PFSK-1 (cell line): ENCODE measurements around the gene SERPINE2.

Experiments used
- FOXP2 ChIP-seq: optimal IDR thresholded peaks from 2 replicates; pipeline ENCODE3; 2011; ENCODE audit warnings: borderline replicate concordance, control low read depth, inconsistent platforms; ENCODE audit not compliant: insufficient read depth; ENCODE audit errors: extremely low read length, extremely low read depth
- POLR2AphosphoS5 ChIP-seq: IDR thresholded peaks from 2 replicates; pipeline ENCODE4 v1.6.1; 2012; ENCODE audit warnings: low read depth, mild to moderate bottlenecking, control low read depth, low read length, moderate library complexity
- REST ChIP-seq, 2 experiments: IDR thresholded peaks; 2 replicates each; pipeline versions ENCODE4 v1.6.1 to v1.8.0; 2011 to 2012; ENCODE audit warnings: low read depth in 2 of 2, low read length in 2 of 2, control low read depth in 1 of 2, inconsistent platforms in 1 of 2, mild to moderate bottlenecking in 1 of 2, moderate library complexity in 1 of 2; ENCODE audit not compliant: insufficient read depth in 1 of 2
- SIN3A ChIP-seq: IDR thresholded peaks from 2 replicates; pipeline ENCODE4 v1.6.1; 2012; ENCODE audit warnings: mild to moderate bottlenecking, low read length, moderate library complexity, borderline replicate concordance; ENCODE audit not compliant: insufficient read depth
- TAF1 ChIP-seq: IDR thresholded peaks from 2 replicates; pipeline ENCODE4 v1.6.1; 2012; ENCODE audit warnings: low read length, control low read depth, borderline replicate concordance; ENCODE audit not compliant: insufficient read depth

Gene SERPINE2

GRCh38 chr2:223925106-223925505, 114.0 kb downstream of the SERPINE2 start:
- no peak for TF ChIP-seq FOXP2
- TF ChIP-seq TAF1 = no peak
- no peak for TF ChIP-seq REST (IDR thresholded peaks at IDR 0.05; ENCODE audit: insufficient read depth in 1 of 2, low read depth in 2 of 2, low read length in 2 of 2)
- TF ChIP-seq SIN3A = no peak
- TF ChIP-seq POLR2AphosphoS5 = no peak
